K562 (cell line): ENCODE data around the gene ZEB2. TPM values are rescaled to one million over a fixed set of nuclear protein-coding genes. Genes with fewer than 3 reads are reported as not detected.

Experiments used
- CCNT2 ChIP-seq: IDR thresholded peaks from 2 replicates; pipeline ENCODE4 v1.6.1; 2011; ENCODE audit warnings: borderline replicate concordance, low read depth, mild to moderate bottlenecking, moderate library complexity, mixed read lengths, low read length; ENCODE audit not compliant: insufficient read length; ENCODE audit errors: extremely low read depth
- GTF2B ChIP-seq: IDR thresholded peaks from 2 replicates; pipeline ENCODE4 v1.6.1; 2011; ENCODE audit not compliant: insufficient read length; ENCODE audit errors: extremely low read depth
- GTF3C2 ChIP-seq: IDR thresholded peaks from 3 replicates; pipeline ENCODE4 v1.6.1; 2011; ENCODE audit warnings: borderline replicate concordance, mild to moderate bottlenecking, moderate library complexity; ENCODE audit not compliant: insufficient read length; ENCODE audit errors: extremely low read depth
- HDAC8 ChIP-seq: fragments of 450-650 bp; IDR thresholded peaks from 2 replicates; pipeline ENCODE4 v1.6.1; 2016; ENCODE audit warnings: mild to moderate bottlenecking, missing genetic modification characterization, moderate library complexity, missing compliant biosample characterization
- KAT2B ChIP-seq: IDR thresholded peaks from one replicate; pipeline ENCODE4 v1.6.1; 2012; ENCODE audit warnings: low read depth, mild to moderate bottlenecking, control low read depth, inconsistent platforms, low read length, moderate library complexity
- KAT8 ChIP-seq: fragments of 450-650 bp; IDR thresholded peaks from 2 replicates; pipeline ENCODE4 v1.6.1; 2016; ENCODE audit warnings: low read depth, mild to moderate bottlenecking
- SREBF2 ChIP-seq: sonication (generic); formaldehyde crosslinking; IDR thresholded peaks from 2 replicates; pipeline ENCODE4 v1.4.0; 2020; ENCODE audit warnings: mild to moderate bottlenecking, missing genetic modification reagents
- ZBTB49 ChIP-seq: sonication (generic); formaldehyde crosslinking; IDR thresholded peaks from 2 replicates; pipeline ENCODE4 v1.8.0; 2022; ENCODE audit warnings: missing genetic modification reagents, mild to moderate bottlenecking, borderline replicate concordance
- polyA plus RNA-seq, 8 experiments: library from polyadenylated mRNA; depleted of rRNA in 4 of 8; stranded (reverse) in 5 of 8; unstranded in 3 of 8; fragments of >200 nt; fragmentation: Nextera tagmentation in 2 of 8; fragmentation: Illumina TruSeq in 1 of 8; extraction: Ambion mirVana in 2 of 8; extraction: Trizol in 1 of 8; gene quantifications; 2 replicates each; pipeline versions ENCODE4 v1.2.1 to v1.2.3, GENCODE V29; 2011 to 2014; ENCODE audit warnings: inconsistent platforms in 1 of 8, missing spikeins in 1 of 8
- total RNA-seq, 7 experiments: library from RNA; depleted of rRNA in 6 of 7; stranded (reverse); fragments of >200 nt in 6 of 7; fragmentation: Illumina TruSeq in 2 of 7; extraction: Trizol in 2 of 7; gene quantifications; 2 replicates each; pipeline versions ENCODE4 v1.2.1 to v1.2.3, GENCODE V29; 2011 to 2021; ENCODE audit warnings: low replicate concordance in 1 of 7

ZEB2 gene
- total and polyA plus RNA-seq, 9 of the 15 experiments (the other 6 are each of a cell fraction or from before 2014, with no cell fraction given) = 15.1 to 113 (median 72.3) TPM

- TF ChIP-seq CCNT2 (no peak), KAT2B (no peak), ZBTB49 (no peak), KAT8 (no peak), HDAC8 (no peak), GTF2B (no peak), SREBF2 (CRISPR knock-in tag) (no peak), GTF3C2 (no peak)
These were observed 171.1 kb downstream of the ZEB2 start (continued) for GRCh38 chr2:144348846-144349245.
